Activated CD4-positive, alpha-beta T cell treated with anti-CD3 and anti-CD28 coated beads, Interleukin-2, amount 50 U/mL, for 48 hours (primary cell): ENCODE results near the gene CENPP.
A peak's percentile ranks its signal among the peaks of the same experiment; 100 is the strongest.
"Not testable (repeated sequence)": the region's sequence is repeated elsewhere in the genome, so short reads cannot be mapped to it uniquely, and the experiment has no call there.

ENCODE experiments used
- DNase-seq, 2 experiments: peaks; one replicate each; pipeline ENCODE4 v3.0.0-alpha.2; 2020

Gene CENPP

GRCh38 chr9:92619601-92620300 is 294.0 kb downstream of the CENPP start:
- no peak for DNase-seq

- DNase-seq: no peak
These were observed 295.1 kb downstream of the CENPP start for GRCh38 chr9:92620845-92621244.

- not testable (repeated sequence) for DNase-seq
These were observed 298.2 kb downstream of the CENPP start for GRCh38 chr9:92623936-92624335.

GRCh38 chr9:92626484-92626883 is 300.7 kb downstream of the CENPP start:
- no peak for DNase-seq

GRCh38 chr9:92627651-92628050 is 301.9 kb downstream of the CENPP start:
- no peak for DNase-seq

GRCh38 chr9:92631452-92632343 is 305.9 kb downstream of the CENPP start:
- DNase-seq: peak in 1 of 2 experiments; percentile 14

- DNase-seq: no peak
These were observed 306.9 kb downstream of the CENPP start for GRCh38 chr9:92632641-92633040.

- DNase-seq: no peak
These were observed 308.0 kb downstream of the CENPP start for GRCh38 chr9:92633614-92634278.

- DNase-seq: peak; percentile 72 to 78
These were observed 309.2 kb downstream of the CENPP start for GRCh38 chr9:92634712-92635605.

GRCh38 chr9:92635760-92636159 is 310.0 kb downstream of the CENPP start:
- DNase-seq: no peak

- DNase-seq: no peak
These were observed 310.9 kb downstream of the CENPP start for GRCh38 chr9:92636627-92637026.

- DNase-seq: no peak
These were observed 311.6 kb downstream of the CENPP start for GRCh38 chr9:92637326-92637725.

- DNase-seq: no peak
These were observed 312.3 kb downstream of the CENPP start for GRCh38 chr9:92637886-92638620.

- DNase-seq: no peak
These were observed 312.9 kb downstream of the CENPP start for GRCh38 chr9:92638621-92639101.

GRCh38 chr9:92639124-92639523 is 313.4 kb downstream of the CENPP start:
- DNase-seq: no peak

- DNase-seq: no peak
These were observed 314.1 kb downstream of the CENPP start for GRCh38 chr9:92639791-92640271.

- no peak for DNase-seq
These were observed 314.8 kb downstream of the CENPP start for GRCh38 chr9:92640398-92641091.

GRCh38 chr9:92641092-92641809 is 315.5 kb downstream of the CENPP start:
- no peak for DNase-seq

GRCh38 chr9:92642041-92642451 is 316.3 kb downstream of the CENPP start:
- DNase-seq: no peak

- DNase-seq: no peak
These were observed 316.8 kb downstream of the CENPP start for GRCh38 chr9:92642564-92642963.
